PC-3 (cell line): ENCODE data around the gene RSRP1. TPM values are rescaled to one million over a fixed set of nuclear protein-coding genes. Genes with fewer than 3 reads are reported as not detected.

ENCODE experiments used
- ATAC-seq: fragments of 200-7000 bp; cut with Tn5 transposase; 2 replicates; pipeline ENCODE4 v1.9.1; 2020; ENCODE audit warnings: mild to moderate bottlenecking, moderate library complexity
- BruUV-seq: library from RNA; stranded (reverse); fragments of 400-500 nt; replicated peaks from 2 replicates; lab custom pipeline; 2021; lab: Mats Ljungman, UMichigan
- CTCF ChIA-PET: fragments of 300-600 bp; sonication (Branson Sonifier 250); formaldehyde crosslinking; loops from one replicate; lab custom pipeline; 2022; ENCODE audit warnings: antibody characterized with exemption; lab: Charles Lee
- POLR2A ChIA-PET: fragments of 300-600 bp; sonication (Branson Sonifier 250); formaldehyde crosslinking; loops from one replicate; lab custom pipeline; 2022; ENCODE audit warnings: antibody characterized with exemption; ENCODE audit not compliant: unreplicated experiment; lab: Charles Lee
- DNase-seq: peaks from one replicate; pipeline ENCODE4 v3.0.0-alpha.2; 2015
- H2AFZ ChIP-seq: fragments of 300-600 bp; sonication (generic); 2 replicates; pipeline ENCODE4 v1.6.0; 2016; ENCODE audit warnings: antibody characterized with exemption, low read length
- H3F3A ChIP-seq: fragments of 300-600 bp; sonication (generic); one replicate; pipeline ENCODE4 v1.6.0; 2017; ENCODE audit warnings: antibody characterized with exemption, low read length, control low read depth, mild to moderate bottlenecking; ENCODE audit not compliant: unreplicated experiment
- H3K27ac ChIP-seq: fragments of 300-600 bp; sonication (generic); 2 replicates; pipeline ENCODE4 v1.5.1; 2016; ENCODE audit warnings: mild to moderate bottlenecking, low read length
- H3K27me3 ChIP-seq: fragments of 300-600 bp; sonication (generic); 2 replicates; pipeline ENCODE4 v1.6.1; 2016; ENCODE audit warnings: low read length, mixed read lengths
- H3K36me3 ChIP-seq: fragments of 300-600 bp; sonication (generic); 2 replicates; pipeline ENCODE4 v1.6.1; 2016; ENCODE audit warnings: low read depth, mixed run types, low read length, mixed read lengths
- H3K4me1 ChIP-seq: fragments of 300-600 bp; sonication (generic); 2 replicates; pipeline ENCODE4 v1.5.1; 2016; ENCODE audit warnings: low read length; ENCODE audit not compliant: insufficient read depth
- H3K4me2 ChIP-seq: fragments of 300-600 bp; sonication (generic); 2 replicates; pipeline ENCODE4 v1.6.0; 2016; ENCODE audit warnings: low read length
- H3K4me3 ChIP-seq: fragments of 300-600 bp; sonication (generic); 2 replicates; pipeline ENCODE4 v1.5.1; 2016; ENCODE audit warnings: mild to moderate bottlenecking, low read length, mixed read lengths
- H3K79me2 ChIP-seq: fragments of 300-600 bp; sonication (generic); 2 replicates; pipeline ENCODE4 v1.6.1; 2017; ENCODE audit warnings: low read length, mixed read lengths
- H3K9ac ChIP-seq: fragments of 300-600 bp; sonication (generic); 2 replicates; pipeline ENCODE4 v1.6.0; 2016; ENCODE audit warnings: mild to moderate bottlenecking, low read length
- H3K9me2 ChIP-seq: fragments of 300-600 bp; sonication (generic); replicated peaks from 2 replicates; pipeline ENCODE4 v1.6.1; 2016; ENCODE audit warnings: mixed run types, low read length, mixed read lengths
- H3K9me3 ChIP-seq: fragments of 300-600 bp; sonication (generic); 2 replicates; pipeline ENCODE4 v1.6.1; 2016; ENCODE audit warnings: low read length, mixed read lengths
- H4K20me1 ChIP-seq: fragments of 300-600 bp; sonication (generic); 2 replicates; pipeline ENCODE4 v1.6.1; 2016; ENCODE audit warnings: low read length, mixed read lengths
- CTCF ChIP-seq: fragments of 300-600 bp; sonication (generic); conservative IDR thresholded peaks from 2 replicates; pipeline ENCODE4 v1.5.1; 2017; ENCODE audit warnings: antibody characterized with exemption, low read depth, mild to moderate bottlenecking, low read length
- EZH2 ChIP-seq: fragments of 300-600 bp; sonication (generic); IDR thresholded peaks from one replicate; pipeline ENCODE4 v1.6.1; 2017; ENCODE audit warnings: antibody characterized with exemption, mild to moderate bottlenecking, low read length; ENCODE audit not compliant: unreplicated experiment
- EZH2phosphoT487 ChIP-seq: fragments of 300-600 bp; sonication (generic); IDR thresholded peaks from 2 replicates; pipeline ENCODE4 v1.6.1; 2018; ENCODE audit warnings: mild to moderate bottlenecking, antibody characterized with exemption, low read length, borderline replicate concordance
- intact Hi-C: fragments of 100-400 bp; cut with micrococcal nuclease; formaldehyde crosslinking; loops from 2 replicates; pipeline ENCODE4 v1.9.0; 2023
- total RNA-seq: library from RNA; depleted of rRNA; stranded (reverse); fragments of >200 nt; gene quantifications from 2 replicates; pipeline ENCODE4 v1.2.3, GENCODE V29; 2014

RSRP1 gene
- total RNA-seq, 1 experiment from 2014 or later: 49.4 TPM

- TF ChIP-seq CTCF (no peak), EZH2phosphoT487 (no peak), EZH2 (no peak)
- peak overlapping the region; percentile 74 for H2AFZ ChIP-seq
- H3K4me2 ChIP-seq: peak overlapping the region; percentile 97
- H3K4me1 ChIP-seq: peaks cover 18% of the 10 kb centered on the region
- H3K27ac ChIP-seq: peak overlapping the region; percentile 72
- DNase-seq (peak; percentile 72), ATAC-seq (peak; percentile 83)
- H4K20me1 ChIP-seq: no peaks in the 10 kb centered on the region
- H3K79me2 ChIP-seq: peaks cover 42% of the 10 kb centered on the region
- no peaks in the 10 kb centered on the region for H3F3A ChIP-seq
- ChIA-PET CTCF (interaction anchor here (0.6 kb wide), 1 partner anchor 218 kb away, joined by 7 read pairs; no protein-coding TSS in a partner anchor), POLR2A (interaction anchor here (0.6 kb wide), 1 partner anchor 14 kb away, joined by 3 read pairs; the partner anchor contains the start of gene RSRP1)
- TSS peak; percentile 95 for BruUV-seq
- H3K9me3 ChIP-seq: no peaks in the 10 kb centered on the region
- intact Hi-C loops: no loop called here
- H3K36me3 ChIP-seq: peaks cover 8% of the 10 kb centered on the region
- H3K9ac ChIP-seq: peak overlapping the region; percentile 88
- no peaks in the 10 kb centered on the region for H3K9me2 ChIP-seq
- H3K27me3 ChIP-seq: no peaks in the 10 kb centered on the region
- peak overlapping the region; percentile 91 for H3K4me3 ChIP-seq
Observed at GRCh38 chr1:25232866-25233784, 14.1 kb downstream of the RSRP1 start.

GRCh38 chr1:25232027-25232865, 15.0 kb downstream of the RSRP1 start, which contains the start of gene SYF2:
Gene SYF2 (minus strand): TSS chr1:25232502. CDS start chr1:25232467, 35 bp downstream.
- ChIA-PET POLR2A (interaction anchor here (0.6 kb wide), 3 partner anchors 9 to 937 kb away, joined by 4 to 5 read pairs (median 4); no protein-coding TSS in a partner anchor), CTCF (no interaction called here)
- peak within 1 kb of the TSS; percentile 97 for H3K4me2 ChIP-seq
- H3F3A ChIP-seq: no peaks in the 10 kb centered on the region
- peak within 1 kb of the TSS; percentile 72 for H3K27ac ChIP-seq
- intact Hi-C loops: no loop called here
- TF ChIP-seq EZH2 (no peak), CTCF (no peak), EZH2phosphoT487 (no peak)
- TSS peak; percentile 80 for BruUV-seq
- peak; percentile 84 for DNase-seq
- peak; percentile 93 for ATAC-seq
- peaks cover 42% of the 10 kb centered on the region for H3K79me2 ChIP-seq
- H3K4me3 ChIP-seq: peak within 1 kb of the TSS; percentile 91
- H4K20me1 ChIP-seq: no peaks in the 10 kb centered on the region
- H3K9me2 ChIP-seq: no peaks in the 10 kb centered on the region
- H2AFZ ChIP-seq: peak within 1 kb of the TSS; percentile 74
- H3K4me1 ChIP-seq: peaks cover 21% of the 10 kb centered on the region
- no peaks in the 10 kb centered on the region for H3K27me3 ChIP-seq
- H3K9me3 ChIP-seq: no peaks in the 10 kb centered on the region
- peak within 1 kb of the TSS; percentile 88 for H3K9ac ChIP-seq
- peaks cover 16% of the 10 kb centered on the region for H3K36me3 ChIP-seq
